HUES64 (cell line): ENCODE measurements around the gene GOT1.

Source experiments
- H3K27ac ChIP-seq: 2 replicates; pipeline ENCODE4 v1.7.0; 2013; ENCODE audit warnings: low read depth, low read length, inconsistent platforms
- H3K27me3 ChIP-seq: 2 replicates; pipeline ENCODE4 v1.6.1; 2013; ENCODE audit warnings: mild to moderate bottlenecking, low read length; ENCODE audit not compliant: insufficient read depth
- H3K36me3 ChIP-seq: 2 replicates; pipeline ENCODE4 v1.6.1; 2013; ENCODE audit warnings: mild to moderate bottlenecking, low read length; ENCODE audit not compliant: insufficient read depth
- H3K4me1 ChIP-seq: 2 replicates; pipeline ENCODE4 v1.6.1; 2013; ENCODE audit warnings: mild to moderate bottlenecking, low read length, moderate library complexity; ENCODE audit not compliant: insufficient read depth
- H3K4me3 ChIP-seq: 2 replicates; pipeline ENCODE4 v1.5.1; 2013; ENCODE audit warnings: mild to moderate bottlenecking, low read length, moderate library complexity
- H3K9ac ChIP-seq: 2 replicates; pipeline ENCODE4 v1.6.1; 2013; ENCODE audit warnings: mild to moderate bottlenecking, low read depth, low read length
- H3K9me3 ChIP-seq: 2 replicates; pipeline ENCODE4 v1.6.1; 2013; ENCODE audit warnings: low read depth, low read length; ENCODE audit not compliant: insufficient read depth
- WGBS: fragments of 150-250, 120-280 bp; methylation state at CpG from one replicate; pipeline ENCODE4 v1.1.7; 2013; ENCODE audit warnings: missing lambda C conversion rate; 5-methylcytosine and 5-hydroxymethylcytosine counted together

GOT1 gene

GRCh38 chr10:99451499-99451788 lies 21.0 kb upstream of the GOT1 start:
- Histone ChIP-seq H3K9ac (no peak overlapping the region), H3K36me3 (no peaks in the 10 kb centered on the region), H3K27me3 (peaks cover 4% of the 10 kb centered on the region; the same call in 1 of the 2 replicates), H3K27ac (no peak overlapping the region), H3K4me3 (peak overlapping the region; percentile 28; the same call in 1 of the 2 replicates), H3K4me1 (peaks cover 28% of the 10 kb centered on the region), H3K9me3 (no peaks in the 10 kb centered on the region)
- 53% methylated on average over 5 of the region's 5 CpGs for WGBS

- Histone ChIP-seq H3K9me3 (no peaks in the 10 kb centered on the region), H3K4me1 (peaks cover 28% of the 10 kb centered on the region), H3K27ac (no peak overlapping the region), H3K27me3 (peaks cover 4% of the 10 kb centered on the region; the same call in 1 of the 2 replicates), H3K9ac (no peak overlapping the region), H3K36me3 (no peaks in the 10 kb centered on the region), H3K4me3 (no peak overlapping the region)
- 84% methylated on average over 6 of the region's 6 CpGs for WGBS
Measured at GRCh38 chr10:99450624-99451498, 20.4 kb upstream of the GOT1 start.

GRCh38 chr10:99450156-99450555 lies 19.7 kb upstream of the GOT1 start:
- H3K27me3 ChIP-seq: peaks cover 4% of the 10 kb centered on the region; the same call in 1 of the 2 replicates
- 85% methylated on average over 5 of the region's 5 CpGs for WGBS
- H3K9me3 ChIP-seq: no peaks in the 10 kb centered on the region
- no peak overlapping the region for H3K4me3 ChIP-seq
- H3K9ac ChIP-seq: no peak overlapping the region
- no peak overlapping the region for H3K27ac ChIP-seq
- peaks cover 28% of the 10 kb centered on the region for H3K4me1 ChIP-seq
- no peaks in the 10 kb centered on the region for H3K36me3 ChIP-seq

GRCh38 chr10:99449023-99449422 lies 18.6 kb upstream of the GOT1 start:
- H3K9ac ChIP-seq: no peak overlapping the region

GRCh38 chr10:99444383-99445045 lies 14.1 kb upstream of the GOT1 start:
- no peak overlapping the region for H3K9ac ChIP-seq
- peaks cover 3% of the 10 kb centered on the region; the same call in 1 of the 2 replicates for H3K27me3 ChIP-seq
- no peak overlapping the region for H3K4me3 ChIP-seq
- no peak overlapping the region for H3K27ac ChIP-seq
- 0 out of 2 replicates have a peak, but pooled peaks cover 3% of the 10 kb centered on the region for H3K4me1 ChIP-seq
- H3K36me3 ChIP-seq: no peaks in the 10 kb centered on the region
- 72% methylated on average over 16 of the region's 16 CpGs for WGBS
- H3K9me3 ChIP-seq: no peaks in the 10 kb centered on the region

More at GRCh38 chr10:99449023-99449422, 18.6 kb upstream of the GOT1 start:
- H3K4me1 ChIP-seq: peaks cover 28% of the 10 kb centered on the region
- no peaks in the 10 kb centered on the region for H3K9me3 ChIP-seq
- WGBS: 84% methylated on average over 3 of the region's 3 CpGs
- H3K4me3 ChIP-seq: no peak overlapping the region
- H3K27ac ChIP-seq: no peak overlapping the region
- peaks cover 4% of the 10 kb centered on the region; the same call in 1 of the 2 replicates for H3K27me3 ChIP-seq
- H3K36me3 ChIP-seq: no peaks in the 10 kb centered on the region

- Histone ChIP-seq H3K27me3 (no peaks in the 10 kb centered on the region; the same call in 1 of the 2 replicates), H3K9me3 (no peaks in the 10 kb centered on the region), H3K9ac (no peak overlapping the region), H3K27ac (no peak overlapping the region), H3K36me3 (no peaks in the 10 kb centered on the region), H3K4me3 (no peak overlapping the region), H3K4me1 (no peaks in the 10 kb centered on the region)
- WGBS: 100% methylated on average over 1 of the region's 3 CpGs
Measured at GRCh38 chr10:99443500-99443899, 13.1 kb upstream of the GOT1 start.

- H3K9me3 ChIP-seq: no peaks in the 10 kb centered on the region
- no peaks in the 10 kb centered on the region for H3K4me1 ChIP-seq
- H3K9ac ChIP-seq: no peak overlapping the region
- H3K27ac ChIP-seq: no peak overlapping the region
- no peak overlapping the region for H3K4me3 ChIP-seq
- H3K27me3 ChIP-seq: no peaks in the 10 kb centered on the region; the same call in 1 of the 2 replicates
- 87% methylated on average over 5 of the region's 5 CpGs for WGBS
- H3K36me3 ChIP-seq: no peaks in the 10 kb centered on the region
Measured at GRCh38 chr10:99442394-99442793, 12.0 kb upstream of the GOT1 start.

- Histone ChIP-seq H3K9me3 (no peaks in the 10 kb centered on the region), H3K27me3 (no peaks in the 10 kb centered on the region), H3K27ac (no peak overlapping the region), H3K9ac (no peak overlapping the region), H3K4me3 (no peak overlapping the region), H3K36me3 (no peaks in the 10 kb centered on the region), H3K4me1 (no peaks in the 10 kb centered on the region)
- 72% methylated on average over 2 of the region's 2 CpGs for WGBS
Measured at GRCh38 chr10:99438890-99439289, 8.5 kb upstream of the GOT1 start.

GRCh38 chr10:99435986-99436638 lies 5.7 kb upstream of the GOT1 start:
- 78% methylated on average over 3 of the region's 5 CpGs for WGBS
- H3K9ac ChIP-seq: no peak overlapping the region
- no peak overlapping the region for H3K4me3 ChIP-seq
- no peak overlapping the region for H3K27ac ChIP-seq
- no peaks in the 10 kb centered on the region for H3K9me3 ChIP-seq
- H3K36me3 ChIP-seq: no peaks in the 10 kb centered on the region
- no peaks in the 10 kb centered on the region for H3K27me3 ChIP-seq
- H3K4me1 ChIP-seq: 0 out of 2 replicates have a peak, but pooled peaks cover 4% of the 10 kb centered on the region

- Histone ChIP-seq H3K27ac (no peak overlapping the region), H3K36me3 (no peaks in the 10 kb centered on the region)
Measured at GRCh38 chr10:99433378-99434020, 3.1 kb upstream of the GOT1 start.

More at GRCh38 chr10:99433378-99434020, 3.1 kb upstream of the GOT1 start:
- peaks cover 8% of the 10 kb centered on the region; the same call in 1 of the 2 replicates for H3K4me1 ChIP-seq
- 67% methylated on average over 1 of the region's 1 CpG for WGBS
- H3K9ac ChIP-seq: no peak overlapping the region
- H3K9me3 ChIP-seq: no peaks in the 10 kb centered on the region
- no peak overlapping the region for H3K4me3 ChIP-seq
- no peaks in the 10 kb centered on the region for H3K27me3 ChIP-seq
